NT2/D1 (cell line): ENCODE results near the gene APOA4.

ENCODE experiments used
- SUZ12 ChIP-seq: IDR thresholded peaks from 2 replicates; pipeline ENCODE4 v1.6.1; 2011; ENCODE audit not compliant: insufficient read length, insufficient read depth; ENCODE audit errors: extremely low read depth
- YY1 ChIP-seq: IDR thresholded peaks from 2 replicates; pipeline ENCODE4 v1.6.1; 2011; ENCODE audit not compliant: insufficient read length, insufficient read depth

DNA sequence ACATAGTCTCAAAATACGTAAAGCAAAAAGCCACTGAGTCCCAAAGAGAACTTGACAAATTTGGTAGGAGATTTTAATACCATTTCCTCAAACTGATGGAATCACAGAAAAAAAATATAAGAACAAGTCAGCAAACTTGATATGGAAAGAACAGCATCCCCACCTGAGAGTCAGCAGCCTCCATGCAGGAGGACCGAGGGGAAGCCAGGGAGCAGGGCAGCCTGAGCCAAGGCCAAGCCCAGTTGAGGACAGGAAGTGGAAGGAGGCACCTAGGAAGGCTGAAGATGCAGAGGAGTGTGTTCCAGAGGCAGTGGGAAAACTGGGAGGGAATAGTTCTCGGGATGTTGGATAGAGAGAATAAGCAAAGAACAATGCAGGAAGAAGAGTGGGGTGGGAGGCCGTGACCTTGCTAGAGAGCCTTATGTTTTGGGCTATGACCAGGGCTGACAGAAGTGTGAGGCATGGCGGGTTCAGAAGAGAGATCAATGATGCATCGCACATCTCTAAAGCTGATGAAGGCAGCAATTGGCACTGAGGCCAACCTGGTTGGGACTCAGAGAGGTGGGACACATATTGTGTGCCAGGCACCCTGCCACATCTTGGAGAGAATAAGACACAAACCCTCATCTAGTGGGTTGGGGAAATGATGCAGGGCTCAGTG lies 15.4 kb downstream of the APOA4 start:
- TF ChIP-seq YY1 (no peak), SUZ12 (no peak)
